Heart right ventricle (tissue), 16 donors: Measurements from ENCODE around the gene KRT76. TPM values are rescaled to one million over a fixed set of nuclear protein-coding genes. Genes with fewer than 3 reads are reported as not detected.

Experiments used
- ATAC-seq, 8 donors: fragments of 200-7000 bp; cut with Tn5 transposase; one replicate each; pipeline ENCODE4 v1.9.1; 2020; ENCODE audit warnings: mild to moderate bottlenecking in 8 of 8, moderate library complexity in 8 of 8, moderate number of reproducible peaks in 1 of 8
- DNase-seq, 2 donors: peaks; one replicate each; pipeline ENCODE4 v3.0.0-alpha.2; 2020
- H3K27ac ChIP-seq, 10 donors: fragments of 200-600 bp; sonication (generic) in 2 of 10; one replicate each; pipeline versions ENCODE4 v1.5.0 to v1.8.0; 2020 to 2022; ENCODE audit warnings: mild to moderate bottlenecking in 3 of 10
- H3K27me3 ChIP-seq, 7 donors: fragments of 200-600 bp; one replicate each; pipeline ENCODE4 v1.8.0; 2021 to 2022; ENCODE audit warnings: mild to moderate bottlenecking in 2 of 7
- H3K36me3 ChIP-seq, 9 donors: fragments of 200-600 bp; sonication (generic) in 1 of 9; one replicate each; pipeline versions ENCODE4 v1.5.0 to v1.8.0; 2020 to 2022; ENCODE audit warnings: mild to moderate bottlenecking in 2 of 9
- H3K4me1 ChIP-seq, 9 donors: fragments of 200-600 bp; sonication (generic) in 1 of 9; one replicate each; pipeline versions ENCODE4 v1.5.0 to v1.8.0; 2020 to 2022; ENCODE audit warnings: mild to moderate bottlenecking in 4 of 9
- H3K4me3 ChIP-seq, 10 donors: fragments of 200-600 bp; sonication (generic) in 2 of 10; one replicate each; pipeline versions ENCODE4 v1.5.0 to v1.8.0; 2020 to 2022; ENCODE audit warnings: mild to moderate bottlenecking in 7 of 10, moderate library complexity in 2 of 10
- H3K9me3 ChIP-seq, 11 donors: fragments of 200-600 bp in 10 of 11; sonication (generic) in 2 of 11; one replicate each; pipeline versions ENCODE4 v1.5.0 to v1.8.0; 2013 to 2022; ENCODE audit warnings: mild to moderate bottlenecking in 2 of 11, control low read depth in 1 of 11, moderate library complexity in 1 of 11
- WGBS, 2 donors: extraction: QIAGEN DNeasy Blood & Tissue Kit; methylation state at CpG; one replicate each; pipeline ENCODE4 v1.1.7; 2013; ENCODE audit warnings: inconsistent platforms in 1 of 2; 5-methylcytosine and 5-hydroxymethylcytosine counted together
- intact Hi-C, 10 donors: fragments of 100-400 bp; cut with DNase I; formaldehyde crosslinking; loops; one replicate each; pipeline versions ENCODE4 v1.11.1 to v1.14.2; 2022
- polyA plus RNA-seq, 2 donors: library from polyadenylated mRNA; stranded (reverse); fragments of 200-250 nt; gene quantifications; one replicate each; pipeline ENCODE4 v1.2.3, GENCODE V29; 2013
- total RNA-seq, 10 donors: library from RNA; stranded (reverse); fragmentation: NEBNext Ultra II Directional in 3 of 10; extraction: Animal tissue kit (Norgen Biotek cat#: 25700) in 3 of 10; gene quantifications; one replicate each; pipeline versions ENCODE4 v1.2.1 to v1.2.4, GENCODE V29; 2021 to 2023
- TF ChIP-seq, protein P1 (sequence below), 9 donors: fragments of 200-600 bp; sonication (generic) in 2 of 9; IDR thresholded peaks; one replicate each; pipeline versions ENCODE4 v1.5.0 to v1.8.0; 2021 to 2022; ENCODE audit warnings: antibody characterized with exemption in 9 of 9, mild to moderate bottlenecking in 5 of 9, moderate library complexity in 1 of 9
- donor health status: Arrhythmogenic right ventricular cardiomyopathy.
- donor health status: ischemic (EF 13 %, LVEDD 7.1; RV severe dilation, severe dysfunction).
- donor health status: healthy with polysubstance abuse.
- donor health status: DM: no; HTN: yes; CAD: no.
- donor health status: DM: no; HTN: no; CAD: no.
- donor health status: ischemic (EF 25% LVEDD 6.9; RV normal size, moderate dysfunction).
- donor health status: ischemic (EF 25% LVEDD 5.7; RV mildly dilated, moderate dysfunction).
- donor health status: healthy.
- donor health status: DM: yes; HTN: yes; CAD: no.
- donor health status: Ischemic cardiomyopathy.
- donor health status: ischemic (EF 35%, LVEDD 5.7; RV mildly dilated, moderate dysfunction).
- donor health status: nonischemic (EF 11% LVEDD 7.7; RV severe dilation, severe dysfunction).
- donor health status: DM: yes; HTN: yes; CAD: no.
- donor health status: PGD.
- donor health status: ischemic (EF 29% LVEDD 5.4; RV normal size, mild dysfunction).
- donor health status: nonischemic (EF 23%, LVEDD 6.1; RV moderate dilation, normal function).

The KRT76 gene
- total and polyA plus RNA-seq, 12 donors: not detected

DNA sequence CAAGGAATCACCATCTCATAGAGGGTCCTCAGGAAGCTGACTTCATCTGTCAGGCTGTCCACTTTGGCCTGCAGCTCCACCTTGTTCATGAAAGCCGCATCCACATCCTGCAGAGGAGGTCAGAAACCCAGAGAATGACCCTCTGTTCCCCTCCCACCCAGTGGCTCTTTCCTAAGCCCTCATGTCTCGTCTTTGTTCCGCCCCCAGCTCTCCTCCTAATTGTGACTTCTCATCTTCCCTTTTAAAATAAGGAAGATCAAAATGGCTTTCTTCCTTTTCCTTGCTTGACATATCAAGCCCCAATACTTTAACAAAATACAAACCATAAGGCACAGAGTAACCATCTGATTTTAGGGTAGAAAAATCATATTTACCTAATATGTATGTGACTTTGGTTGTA lies 4.4 kb downstream of the KRT76 start:
- Histone ChIP-seq H3K4me1 (no peaks in the 10 kb centered on the region), H3K27me3 (peaks cover 0 to 51% (median 12%) of the 10 kb centered on the region in 7 donors)
- TF ChIP-seq, protein P1, sequence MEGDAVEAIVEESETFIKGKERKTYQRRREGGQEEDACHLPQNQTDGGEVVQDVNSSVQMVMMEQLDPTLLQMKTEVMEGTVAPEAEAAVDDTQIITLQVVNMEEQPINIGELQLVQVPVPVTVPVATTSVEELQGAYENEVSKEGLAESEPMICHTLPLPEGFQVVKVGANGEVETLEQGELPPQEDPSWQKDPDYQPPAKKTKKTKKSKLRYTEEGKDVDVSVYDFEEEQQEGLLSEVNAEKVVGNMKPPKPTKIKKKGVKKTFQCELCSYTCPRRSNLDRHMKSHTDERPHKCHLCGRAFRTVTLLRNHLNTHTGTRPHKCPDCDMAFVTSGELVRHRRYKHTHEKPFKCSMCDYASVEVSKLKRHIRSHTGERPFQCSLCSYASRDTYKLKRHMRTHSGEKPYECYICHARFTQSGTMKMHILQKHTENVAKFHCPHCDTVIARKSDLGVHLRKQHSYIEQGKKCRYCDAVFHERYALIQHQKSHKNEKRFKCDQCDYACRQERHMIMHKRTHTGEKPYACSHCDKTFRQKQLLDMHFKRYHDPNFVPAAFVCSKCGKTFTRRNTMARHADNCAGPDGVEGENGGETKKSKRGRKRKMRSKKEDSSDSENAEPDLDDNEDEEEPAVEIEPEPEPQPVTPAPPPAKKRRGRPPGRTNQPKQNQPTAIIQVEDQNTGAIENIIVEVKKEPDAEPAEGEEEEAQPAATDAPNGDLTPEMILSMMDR (IDR thresholded peaks at IDR 0.05): no peak

DNA sequence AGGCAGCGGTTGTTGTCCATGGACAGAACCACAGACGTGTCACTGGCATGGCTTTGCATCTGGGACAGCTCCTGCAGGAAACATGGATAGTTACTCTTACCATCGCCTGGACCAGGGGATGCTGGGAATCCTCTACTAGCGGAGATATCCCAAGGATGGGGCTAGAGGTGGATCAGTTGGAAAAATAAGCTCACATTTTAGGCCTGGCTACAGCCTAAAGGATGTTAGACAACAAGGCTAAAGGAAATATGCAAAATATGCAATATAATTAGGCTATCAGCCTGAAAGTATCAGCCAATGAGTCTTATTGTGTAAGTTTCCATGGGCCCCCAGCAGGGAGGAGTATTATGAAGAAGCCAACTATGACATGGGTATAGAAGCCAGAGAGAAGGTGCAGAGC lies 5.0 kb downstream of the KRT76 start:
- Histone ChIP-seq H3K36me3 (no peaks in the 10 kb centered on the region), H3K27ac (no peak overlapping the region), H3K27me3 (peaks cover 0 to 46% (median 9%) of the 10 kb centered on the region in 7 donors), H3K9me3 (no peaks in the 10 kb centered on the region), H3K4me1 (no peaks in the 10 kb centered on the region), H3K4me3 (no peak overlapping the region)
- DNase-seq: no peak
- TF ChIP-seq, protein P1 (IDR thresholded peaks at IDR 0.05): no peak
- intact Hi-C loops: no loop called here
- WGBS, 2 donors: 84 to 85% methylated on average over 4 of the region's 4 CpGs
- no peak for ATAC-seq

More for the DNA sequence above, 4.4 kb downstream of the KRT76 start:
- DNase-seq (no peak), ATAC-seq (no peak)
- 67 to 73% methylated on average over 3 of the region's 3 CpGs for WGBS, 2 donors
- Histone ChIP-seq H3K27ac (no peak overlapping the region), H3K4me3 (no peak overlapping the region), H3K9me3 (no peaks in the 10 kb centered on the region), H3K36me3 (no peaks in the 10 kb centered on the region)
- intact Hi-C loops: no loop called here

DNA sequence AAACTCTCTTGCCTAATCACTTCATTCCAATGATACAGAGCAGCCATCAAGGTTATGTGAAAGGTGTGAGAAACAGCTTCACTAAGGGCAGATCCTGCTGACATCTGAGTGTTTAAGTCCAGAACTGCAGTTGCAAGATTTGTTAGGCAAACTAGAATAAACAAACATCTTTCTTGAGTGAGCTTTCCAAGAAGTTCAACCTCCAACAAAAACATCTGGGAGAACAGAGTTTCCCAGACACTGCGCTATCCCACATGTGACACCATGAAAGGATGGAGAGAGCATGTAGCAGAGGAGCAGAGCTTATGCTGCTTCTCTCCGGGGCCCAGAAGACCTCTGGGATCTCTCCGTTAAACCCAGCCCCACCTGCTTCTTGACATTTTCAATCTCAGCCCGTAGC lies 5.6 kb downstream of the KRT76 start:
- H3K36me3 ChIP-seq: no peaks in the 10 kb centered on the region
- DNase-seq (no peak), ATAC-seq (no peak)
- intact Hi-C loops: no loop called here
- peaks cover 0 to 43% (median 9%) of the 10 kb centered on the region in 7 donors for H3K27me3 ChIP-seq
- H3K9me3 ChIP-seq: no peaks in the 10 kb centered on the region
- TF ChIP-seq, protein P1 (IDR thresholded peaks at IDR 0.05): no peak
- H3K4me3 ChIP-seq: no peak overlapping the region
- 70 to 80% methylated on average over 4 of the region's 4 CpGs for WGBS, 2 donors
- H3K27ac ChIP-seq: no peak overlapping the region
- no peaks in the 10 kb centered on the region for H3K4me1 ChIP-seq

DNA sequence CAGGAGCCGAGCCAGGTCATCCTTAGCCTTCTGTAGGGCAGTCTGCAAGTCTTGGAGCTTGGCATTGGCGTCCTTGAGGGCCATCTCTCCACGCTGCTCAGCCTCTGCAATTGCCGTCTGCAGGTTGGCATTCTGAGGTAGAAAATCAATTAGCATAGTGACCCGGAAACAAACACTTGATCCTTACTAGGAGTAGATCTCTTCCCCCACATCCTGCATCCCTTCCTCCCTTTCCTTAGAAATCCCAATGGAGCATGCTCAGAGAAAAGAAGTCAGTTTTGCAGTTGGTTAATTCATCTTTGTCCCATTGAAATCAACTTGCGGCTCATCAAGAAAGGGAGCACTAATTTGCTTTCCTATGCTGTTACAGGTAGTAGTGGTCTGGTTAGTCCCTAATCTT lies 6.1 kb downstream of the KRT76 start:
- intact Hi-C loops: no loop called here
- 70 to 77% methylated on average over 6 of the region's 6 CpGs for WGBS, 2 donors
- Histone ChIP-seq H3K4me3 (no peak overlapping the region), H3K4me1 (no peaks in the 10 kb centered on the region), H3K27me3 (peaks cover 0 to 39% (median 8%) of the 10 kb centered on the region in 7 donors), H3K27ac (no peak overlapping the region), H3K9me3 (no peaks in the 10 kb centered on the region), H3K36me3 (no peaks in the 10 kb centered on the region)
- DNase-seq: no peak
- ATAC-seq: no peak
- TF ChIP-seq, protein P1 (IDR thresholded peaks at IDR 0.05): no peak
